Stimulated activated CD8-positive, alpha-beta memory T cell treated with anti-CD3 and anti-CD28 coated beads, Interleukin-7, amount 100 ng/mL, for 48 hours (primary cell): Measurements from ENCODE around the gene LRMDA.
"Not testable (repeated sequence)": the region's sequence is repeated elsewhere in the genome, so short reads cannot be mapped to it uniquely, and the experiment has no call there.

ENCODE experiments used
- DNase-seq, 2 donors: peaks; one replicate each; pipeline ENCODE4 v3.0.0-alpha.2; 2020; ENCODE audit warnings: low read depth in 1 of 2; ENCODE audit errors: extremely low read depth in 1 of 2

LRMDA gene

DNA sequence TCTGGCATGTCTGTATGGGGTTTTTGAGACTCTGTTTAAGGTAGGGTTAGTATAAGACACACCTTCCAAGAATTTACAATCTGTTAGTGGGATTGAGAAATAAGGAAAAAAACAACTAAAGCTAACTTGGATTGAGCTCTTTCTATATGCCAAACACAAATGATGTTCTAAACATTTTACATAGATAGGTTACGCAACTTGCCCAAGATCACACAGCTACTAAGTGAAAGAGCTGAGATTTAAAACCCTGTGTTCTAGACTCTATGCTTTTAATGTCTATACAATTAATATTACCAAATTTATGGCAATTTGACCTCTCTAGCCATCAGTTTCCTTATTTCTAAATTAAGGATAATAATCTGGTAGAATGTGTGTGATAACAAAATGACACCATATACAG, 1056.2 kb downstream of the LRMDA start:
- DNase-seq: no peak

DNA sequence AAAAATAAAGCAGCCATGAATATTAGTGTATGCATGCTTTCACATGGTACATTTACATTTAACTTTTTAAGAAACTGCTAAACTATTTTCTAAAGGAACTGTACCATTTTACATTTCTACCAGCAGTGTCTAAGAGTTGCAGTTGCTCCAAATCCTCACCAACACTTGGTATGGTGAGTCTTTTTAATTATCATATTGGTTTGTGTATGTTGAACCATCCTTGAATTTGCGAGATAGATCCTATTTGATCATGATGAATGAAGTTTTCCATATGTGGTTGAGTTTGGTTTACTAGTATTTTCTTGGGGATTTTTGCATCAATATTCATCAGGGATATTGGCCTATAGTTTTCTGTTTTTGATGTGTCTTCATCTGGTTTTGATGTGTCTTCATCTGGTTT, 1057.2 kb downstream of the LRMDA start:
- no peak for DNase-seq

DNA sequence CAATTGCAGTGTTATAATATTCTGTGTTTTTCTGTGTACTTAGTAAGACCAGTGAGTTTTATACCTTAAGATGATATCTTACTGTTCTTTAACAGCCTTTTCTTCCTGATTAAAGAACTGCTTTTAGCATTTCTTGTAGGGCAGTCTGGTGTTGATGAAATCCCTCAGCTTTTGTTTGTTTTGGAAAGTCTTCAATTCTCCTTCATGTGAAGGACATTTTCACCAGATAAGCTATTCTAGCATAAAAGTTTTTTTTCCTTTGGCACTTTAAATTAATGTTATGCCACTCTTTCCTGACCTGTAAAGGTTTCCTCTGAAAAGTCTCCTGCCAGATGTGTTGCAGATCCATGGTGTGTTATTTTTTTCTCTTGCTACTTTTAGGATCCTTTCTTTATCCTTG, 1059.8 kb downstream of the LRMDA start:
- no peak for DNase-seq

DNA sequence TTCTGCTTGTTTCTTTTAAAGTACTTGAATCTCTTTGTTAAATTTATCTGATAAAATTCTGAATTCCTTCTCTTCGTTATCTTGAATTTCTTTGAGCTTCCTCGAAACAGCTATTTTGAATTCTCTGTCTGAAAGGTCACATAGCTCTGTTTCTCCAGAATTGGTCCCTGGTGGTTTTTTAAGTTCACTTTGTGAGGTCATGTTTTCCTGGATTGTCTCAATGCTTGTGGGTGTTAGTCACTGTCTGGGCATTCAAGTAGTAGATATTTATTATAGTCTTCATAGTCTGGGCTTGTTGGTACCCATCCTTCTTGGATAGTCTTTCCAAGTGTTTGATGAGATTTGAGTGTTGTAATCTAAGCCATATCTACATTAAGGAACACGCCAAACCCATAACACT, 1060.6 kb downstream of the LRMDA start:
- DNase-seq: no peak

DNA sequence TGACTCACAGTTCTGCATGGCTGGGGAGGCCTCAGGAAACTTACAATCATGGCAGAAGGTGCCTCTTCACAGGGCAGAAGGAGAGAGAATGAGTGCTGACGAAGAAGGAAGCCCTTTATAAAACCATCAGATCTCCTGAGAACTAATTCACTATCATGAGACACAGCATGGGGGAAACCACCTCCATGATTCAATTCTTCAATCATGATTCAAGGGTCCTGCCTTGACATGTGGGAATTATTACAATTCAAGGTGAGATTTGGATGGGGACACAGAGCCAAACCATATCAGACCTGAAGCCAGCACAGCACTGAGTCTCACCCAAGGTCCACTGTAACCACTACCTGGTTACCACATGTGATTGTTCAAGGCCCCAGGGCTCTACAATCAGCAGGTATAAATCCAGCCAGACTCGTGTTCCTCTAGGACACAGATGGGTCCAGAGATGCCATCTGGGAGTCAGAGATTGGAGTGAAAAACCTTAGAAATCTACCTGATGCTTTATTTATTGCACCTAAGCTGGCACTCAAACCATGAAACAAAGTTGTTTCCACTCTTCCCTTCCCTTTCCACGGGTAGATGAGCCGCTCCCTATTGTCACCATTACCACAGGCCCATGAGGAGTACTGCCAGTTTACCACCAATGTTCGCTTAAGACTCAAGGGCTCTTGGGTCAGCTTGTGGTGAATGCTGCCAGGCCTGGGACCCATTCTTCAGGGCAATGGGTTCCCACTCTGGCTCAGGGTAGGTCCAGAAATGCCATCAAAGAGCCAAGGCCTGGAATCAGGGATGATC, 1061.5 kb downstream of the LRMDA start:
- no peak for DNase-seq

DNA sequence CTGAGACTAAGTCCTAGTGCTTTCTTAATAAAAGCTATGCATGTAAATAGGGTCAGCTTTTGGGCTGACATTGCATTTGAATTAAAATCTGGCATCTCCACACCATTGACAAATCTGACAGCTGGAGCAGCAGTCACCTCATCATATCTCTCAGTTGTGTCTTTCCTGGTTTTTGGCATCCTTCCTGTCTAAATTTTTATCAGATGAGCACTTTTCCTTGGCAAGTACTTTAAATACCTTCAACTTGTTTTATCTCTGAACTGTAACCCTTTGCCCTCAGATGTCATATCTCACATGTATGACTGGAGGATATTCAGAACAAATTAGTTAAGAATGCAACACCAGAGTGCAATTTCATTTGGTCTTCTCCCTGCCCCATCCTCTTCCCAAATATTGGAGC, 1066.2 kb downstream of the LRMDA start:
- DNase-seq: no peak

DNA sequence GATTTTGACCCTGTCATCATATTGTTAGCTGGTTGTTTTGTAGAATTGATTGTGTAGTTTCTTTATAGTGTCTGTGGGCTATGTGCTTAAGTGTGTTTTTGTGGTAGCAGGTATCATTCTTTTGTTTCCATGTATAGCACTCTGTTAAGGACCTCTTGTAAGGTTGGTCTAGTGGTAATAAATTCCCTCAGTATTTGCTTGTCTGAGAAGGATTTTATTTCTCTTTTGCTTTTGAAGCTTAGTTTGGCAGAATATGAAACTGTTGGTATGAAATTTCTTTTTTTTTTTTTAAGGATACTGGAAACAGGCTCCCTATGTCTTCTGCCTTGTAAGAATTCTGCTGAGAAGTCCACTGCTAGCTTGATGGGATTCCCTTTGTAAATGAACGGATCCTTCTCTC, 1073.4 kb downstream of the LRMDA start:
- DNase-seq: no peak

DNA sequence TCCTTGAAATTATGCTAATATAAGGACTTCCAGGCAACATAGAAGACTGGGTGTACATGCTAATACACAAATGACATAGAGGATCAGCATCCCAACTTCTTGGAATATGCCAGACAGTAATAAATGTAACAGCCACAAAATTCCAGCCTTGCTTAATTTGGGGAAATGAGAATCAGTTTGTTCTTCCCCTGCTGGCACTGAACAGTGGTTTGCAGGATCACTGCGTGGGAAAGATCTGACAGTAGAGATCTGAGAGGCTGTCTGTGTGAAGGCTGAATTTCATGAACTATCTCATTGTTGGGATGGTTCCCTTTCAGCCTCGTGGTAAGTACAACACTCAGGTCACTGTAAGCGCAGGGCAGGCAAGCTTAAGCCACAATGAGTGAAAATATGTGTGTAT, 1078.0 kb downstream of the LRMDA start:
- no peak for DNase-seq

DNA sequence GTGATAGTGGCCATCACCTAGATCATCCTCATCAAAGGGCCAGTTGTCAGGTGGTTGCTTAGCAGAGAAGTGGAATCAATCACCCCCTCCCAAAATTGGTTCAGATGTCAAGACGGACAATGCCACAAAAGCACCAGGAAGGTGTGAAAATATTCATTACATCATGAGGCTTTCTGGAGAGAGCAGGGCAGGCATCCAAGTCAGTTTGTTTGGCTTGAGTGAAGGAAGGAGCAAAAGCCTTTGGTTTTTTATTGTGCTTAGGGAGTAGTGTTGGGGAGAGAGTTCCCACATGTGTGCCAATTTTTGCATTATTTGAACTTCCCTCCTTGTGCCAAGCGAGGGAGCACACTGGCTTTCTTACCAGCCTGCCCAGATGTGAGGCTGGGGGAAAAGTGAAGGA, 1082.9 kb downstream of the LRMDA start:
- no peak for DNase-seq

DNA sequence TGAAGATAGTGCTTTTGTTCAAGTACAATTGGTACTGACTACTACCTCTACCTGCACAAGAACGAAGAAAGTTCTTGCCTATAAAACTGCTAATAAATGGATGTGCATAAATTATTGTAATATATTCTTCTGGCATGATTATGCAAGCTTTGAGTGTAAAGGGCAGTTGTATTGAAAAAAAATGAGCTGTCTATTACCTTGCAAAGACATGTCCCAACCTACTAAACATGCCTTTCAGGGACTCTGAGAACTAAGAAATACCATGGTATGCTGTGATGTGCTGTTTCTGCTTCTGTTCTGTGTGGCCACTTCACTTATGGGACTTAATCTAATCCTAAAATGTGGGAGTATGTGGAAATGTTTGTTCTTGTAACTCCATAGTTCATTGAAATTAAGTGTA, 1083.4 kb downstream of the LRMDA start:
- DNase-seq: no peak

DNA sequence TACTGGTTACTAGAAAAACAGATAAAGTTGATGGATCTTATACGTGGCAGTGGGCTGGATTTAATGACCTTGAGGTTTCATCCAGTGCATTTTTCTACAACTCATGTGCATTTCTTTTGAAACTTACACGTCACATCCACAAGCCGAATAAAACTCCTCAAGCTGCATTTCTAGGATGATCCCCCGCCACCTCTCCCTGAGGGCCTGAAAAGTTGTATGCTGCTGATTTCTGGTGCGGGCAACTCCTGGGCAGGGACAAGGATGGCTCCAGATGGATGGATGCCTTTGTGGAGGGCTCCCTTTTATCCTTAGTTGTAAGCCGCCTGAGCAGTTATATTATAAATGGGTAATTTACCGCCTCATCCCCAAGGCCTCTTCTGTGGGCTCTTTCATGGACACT, 1091.1 kb downstream of the LRMDA start:
- DNase-seq: no peak

DNA sequence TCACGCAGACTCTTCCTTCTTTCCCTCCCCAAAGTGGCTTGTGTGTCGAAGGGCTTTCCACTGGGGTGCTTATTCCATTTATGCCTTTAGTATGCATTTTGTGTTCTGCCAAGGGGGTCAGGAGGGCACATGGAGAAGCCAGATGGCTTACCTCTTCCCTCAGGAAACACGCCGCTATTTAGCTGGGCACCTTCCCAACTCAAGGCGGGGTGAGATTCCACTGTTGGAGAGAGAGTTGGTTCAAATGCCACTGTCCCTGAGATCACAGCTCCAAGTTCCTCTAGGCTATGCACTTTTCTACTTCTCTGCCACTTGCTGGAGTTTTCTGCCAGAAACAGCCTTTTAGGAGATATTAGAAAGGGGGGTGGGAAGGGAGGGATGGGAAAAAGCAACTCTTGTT, 1091.8 kb downstream of the LRMDA start:
- DNase-seq: no peak

DNA sequence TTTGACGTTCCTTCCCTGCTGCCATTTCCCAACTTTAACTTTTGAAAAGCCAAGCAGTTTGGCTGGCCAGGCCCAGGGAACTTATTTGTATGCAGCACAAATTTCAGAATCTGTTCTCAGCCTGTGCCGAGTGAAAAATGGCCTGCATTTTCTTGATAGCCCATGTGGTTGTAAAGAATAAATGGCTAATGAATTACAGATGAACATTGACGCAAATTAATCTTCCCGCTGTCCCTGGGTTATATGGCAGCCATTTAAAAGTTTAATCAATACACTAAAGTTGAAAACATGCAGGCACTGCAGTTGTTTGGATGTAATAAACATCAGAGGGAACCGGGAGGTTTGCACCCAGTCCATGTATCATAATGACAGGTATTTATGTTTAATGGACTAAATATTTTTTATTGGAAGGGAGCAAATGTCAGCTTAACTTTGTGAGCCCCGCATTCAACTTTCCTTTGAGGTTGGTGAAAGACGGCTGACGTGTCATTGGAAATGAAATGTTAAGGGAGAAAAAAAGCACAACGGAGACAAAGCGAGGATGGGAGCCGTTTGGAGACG, 1092.4 kb downstream of the LRMDA start:
- DNase-seq: no peak

DNA sequence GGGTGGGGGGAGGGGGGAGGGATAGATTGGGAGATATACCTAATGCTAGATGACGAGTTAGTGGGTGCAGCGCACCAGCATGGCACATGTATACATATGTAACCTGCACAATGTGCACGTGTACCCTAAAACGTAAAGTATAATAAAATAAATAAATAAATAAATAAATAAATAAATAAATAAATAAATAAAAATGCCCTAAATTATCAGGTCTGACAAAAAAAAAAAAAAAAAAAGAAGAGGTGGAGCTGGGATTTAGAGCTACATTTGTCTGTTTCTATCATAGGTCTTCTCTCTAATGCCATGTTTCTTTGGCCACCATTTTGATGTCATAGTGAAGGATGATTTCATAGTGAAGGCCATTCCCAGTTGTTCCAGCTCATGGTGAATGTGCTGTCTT, 1095.4 kb downstream of the LRMDA start:
- not testable (repeated sequence) for DNase-seq

DNA sequence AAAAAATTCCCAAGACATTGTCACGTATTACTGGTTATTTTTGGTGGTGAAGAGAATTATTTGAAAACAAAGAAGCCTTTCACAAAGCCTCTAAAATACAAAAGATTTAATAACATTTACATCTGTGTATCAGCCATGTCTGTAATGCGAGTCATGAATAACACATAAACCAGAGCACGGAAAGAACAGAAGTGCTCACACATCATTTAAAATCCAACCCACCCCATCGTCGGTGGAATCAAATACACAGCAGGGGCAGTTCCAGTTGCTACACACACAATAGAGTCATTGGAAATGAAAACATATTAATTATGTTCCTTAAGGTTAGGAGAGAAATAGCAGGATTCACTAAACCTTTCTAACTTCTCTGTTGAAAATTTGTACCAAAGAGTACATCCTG, 1108.9 kb downstream of the LRMDA start:
- no peak for DNase-seq

DNA sequence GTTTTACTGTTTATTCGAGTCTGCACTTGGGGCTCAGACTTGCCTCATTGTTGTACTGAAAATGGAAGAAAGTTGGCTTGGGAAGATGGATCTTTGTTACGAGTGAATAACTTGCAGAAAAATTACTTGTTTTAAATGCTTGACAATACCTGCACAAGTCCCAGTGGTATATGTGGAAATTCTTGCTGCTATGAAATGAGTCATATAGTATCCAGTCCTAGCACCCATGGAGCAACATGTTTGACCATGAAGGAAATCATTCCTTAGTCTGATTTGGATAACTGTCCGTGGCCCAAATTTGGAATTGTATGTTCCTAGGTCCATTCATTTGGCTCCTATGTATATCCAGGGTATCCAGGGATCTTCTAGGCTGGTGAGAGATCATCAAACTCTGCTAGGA, 1109.4 kb downstream of the LRMDA start:
- no peak for DNase-seq

DNA sequence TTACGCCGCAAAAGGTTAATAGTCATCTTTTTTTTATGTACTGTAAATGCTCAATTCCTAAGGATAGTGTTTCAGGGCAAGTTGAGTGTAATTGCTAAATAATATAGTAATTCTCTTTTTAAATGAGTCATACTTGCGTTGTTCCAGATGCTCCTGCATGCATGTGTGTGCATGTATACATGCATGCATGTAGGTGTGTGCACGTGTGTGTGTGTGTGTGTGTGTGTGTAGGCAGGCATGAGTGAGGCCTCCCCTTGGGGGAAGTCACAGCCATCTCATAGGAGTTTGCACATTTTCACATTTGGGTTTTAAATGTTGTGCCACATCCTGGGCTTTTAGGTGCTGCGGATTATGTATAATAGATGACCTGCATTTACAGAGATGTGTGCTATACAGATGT, 1110.4 kb downstream of the LRMDA start:
- DNase-seq: no peak

DNA sequence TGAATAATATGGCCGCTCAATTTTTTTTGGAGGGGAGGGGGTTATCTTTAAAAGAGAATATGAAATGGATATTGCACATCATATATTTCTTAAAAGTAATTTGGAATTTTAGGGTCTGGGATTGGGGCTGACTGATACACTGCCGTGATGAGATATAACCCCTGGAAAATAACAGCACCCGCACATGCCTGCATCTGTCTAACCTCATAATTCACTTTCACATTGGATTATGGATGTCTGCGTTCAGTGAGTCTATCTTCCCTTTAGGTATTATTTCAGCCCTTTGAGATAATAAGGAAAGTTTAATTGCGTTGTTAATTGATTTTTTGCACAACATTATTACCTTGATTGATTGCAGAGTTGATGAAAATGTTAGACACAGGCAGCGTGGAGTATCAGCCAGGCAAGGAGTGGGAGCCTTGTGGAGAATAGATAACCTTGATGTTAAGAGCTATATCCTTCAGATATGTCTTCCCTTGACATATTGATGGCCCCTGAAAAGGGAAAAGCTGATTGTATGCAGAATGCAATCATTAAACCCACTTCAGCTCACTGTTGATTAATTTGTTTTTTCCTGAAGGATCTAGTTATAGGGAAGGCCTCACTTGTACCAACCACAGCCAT, 1111.0 kb downstream of the LRMDA start:
- no peak for DNase-seq

DNA sequence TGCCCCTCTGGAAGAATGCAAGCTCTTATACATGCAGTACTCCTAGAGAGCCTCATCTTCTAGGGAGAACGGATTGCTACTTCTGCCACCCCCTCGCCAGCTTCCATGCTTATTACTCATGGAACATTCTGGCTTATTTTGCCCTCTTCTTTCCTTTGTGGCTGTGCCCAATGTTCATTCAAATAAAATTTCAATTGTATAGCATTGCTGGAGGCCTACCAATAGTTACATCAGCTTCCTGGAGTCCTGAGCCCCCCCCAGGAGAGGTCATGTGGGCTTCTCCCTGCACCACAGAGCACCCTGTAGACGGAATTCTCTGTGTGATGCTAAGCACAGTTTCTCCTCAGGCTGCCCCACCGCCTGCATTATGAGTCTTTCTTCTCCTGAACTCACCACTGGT, 1112.2 kb downstream of the LRMDA start:
- DNase-seq: no peak

DNA sequence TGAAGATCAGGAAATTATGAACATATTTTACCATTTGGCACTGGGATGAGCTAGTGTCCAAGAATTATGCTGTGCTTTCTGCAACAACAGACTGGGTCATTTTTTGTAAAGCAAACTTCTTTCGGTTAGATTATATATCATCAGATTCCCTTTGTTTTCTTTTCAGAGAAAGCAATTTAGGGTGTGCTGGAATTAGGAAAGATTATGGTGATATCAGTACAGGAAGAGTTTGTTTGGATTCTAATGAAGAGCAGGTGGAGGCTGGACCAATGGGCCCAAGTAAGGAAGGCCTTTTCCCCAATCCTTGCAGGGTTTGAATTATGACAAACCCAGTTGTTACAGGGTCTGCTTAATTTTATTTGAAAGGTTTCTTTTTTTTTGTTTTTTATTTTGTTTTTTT, 1113.4 kb downstream of the LRMDA start:
- no peak for DNase-seq

DNA sequence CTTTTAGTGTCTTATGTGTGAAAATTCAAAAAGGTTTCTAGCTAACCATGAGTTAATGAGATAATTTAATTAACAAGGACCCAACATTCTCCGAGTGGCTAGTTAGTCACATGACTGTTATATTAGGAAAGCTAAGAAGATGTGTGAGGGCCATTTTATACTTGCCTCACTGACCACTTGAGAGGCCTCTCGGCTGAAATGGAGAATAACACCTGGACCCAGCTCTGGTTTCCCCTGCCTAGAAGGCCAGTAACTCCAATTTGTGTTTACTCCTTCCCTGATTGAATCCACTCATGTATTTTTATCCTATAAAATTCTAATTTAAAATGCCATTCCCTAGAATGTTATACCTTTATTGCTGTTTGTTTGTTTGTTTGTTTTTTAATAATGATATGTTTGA, 1115.0 kb downstream of the LRMDA start:
- no peak for DNase-seq

DNA sequence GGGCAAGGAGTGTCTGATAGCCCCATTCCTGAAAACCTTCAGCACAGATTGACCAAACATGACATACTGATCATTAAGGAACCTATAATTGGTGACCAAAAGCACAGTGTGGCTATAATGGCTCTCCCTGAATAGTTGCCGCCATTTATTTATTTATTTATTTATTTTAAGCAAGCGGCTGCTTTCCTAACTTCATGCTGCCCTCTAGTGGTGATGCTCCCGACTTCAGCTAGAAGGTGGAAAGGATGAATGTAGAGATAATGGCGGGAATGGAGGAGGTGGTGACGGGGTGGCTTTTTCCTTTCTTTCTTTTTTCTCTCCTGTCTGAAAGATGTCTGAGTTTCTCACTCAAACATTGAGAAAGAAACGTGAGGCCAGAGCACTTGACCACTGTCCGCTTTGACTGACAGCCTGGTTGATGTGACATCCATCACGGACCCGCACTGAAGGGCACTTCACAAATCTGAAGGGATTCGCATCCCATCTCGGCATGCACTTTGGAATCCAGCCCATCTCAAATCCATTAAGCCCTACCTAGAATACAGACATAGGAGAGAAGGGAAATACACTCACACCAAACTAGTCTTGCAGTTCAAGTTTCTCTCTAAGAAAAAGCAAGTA, 1116.0 kb downstream of the LRMDA start:
- peak; percentile 10 to 18 for DNase-seq
